B cell (primary cell): ENCODE measurements around the gene WNT1.

ENCODE experiments used
- EZH2 ChIP-seq: IDR thresholded peaks from 2 replicates; pipeline ENCODE4 v1.6.1; 2012; ENCODE audit warnings: borderline replicate concordance, low read depth, mild to moderate bottlenecking, moderate library complexity, low read length; ENCODE audit not compliant: insufficient read depth, poor library complexity, severe bottlenecking
- TF ChIP-seq, protein P1 (sequence below): fragments of 200-600 bp; IDR thresholded peaks from one replicate; pipeline ENCODE4 v1.8.0; 2022; ENCODE audit warnings: antibody characterized with exemption, mild to moderate bottlenecking

DNA sequence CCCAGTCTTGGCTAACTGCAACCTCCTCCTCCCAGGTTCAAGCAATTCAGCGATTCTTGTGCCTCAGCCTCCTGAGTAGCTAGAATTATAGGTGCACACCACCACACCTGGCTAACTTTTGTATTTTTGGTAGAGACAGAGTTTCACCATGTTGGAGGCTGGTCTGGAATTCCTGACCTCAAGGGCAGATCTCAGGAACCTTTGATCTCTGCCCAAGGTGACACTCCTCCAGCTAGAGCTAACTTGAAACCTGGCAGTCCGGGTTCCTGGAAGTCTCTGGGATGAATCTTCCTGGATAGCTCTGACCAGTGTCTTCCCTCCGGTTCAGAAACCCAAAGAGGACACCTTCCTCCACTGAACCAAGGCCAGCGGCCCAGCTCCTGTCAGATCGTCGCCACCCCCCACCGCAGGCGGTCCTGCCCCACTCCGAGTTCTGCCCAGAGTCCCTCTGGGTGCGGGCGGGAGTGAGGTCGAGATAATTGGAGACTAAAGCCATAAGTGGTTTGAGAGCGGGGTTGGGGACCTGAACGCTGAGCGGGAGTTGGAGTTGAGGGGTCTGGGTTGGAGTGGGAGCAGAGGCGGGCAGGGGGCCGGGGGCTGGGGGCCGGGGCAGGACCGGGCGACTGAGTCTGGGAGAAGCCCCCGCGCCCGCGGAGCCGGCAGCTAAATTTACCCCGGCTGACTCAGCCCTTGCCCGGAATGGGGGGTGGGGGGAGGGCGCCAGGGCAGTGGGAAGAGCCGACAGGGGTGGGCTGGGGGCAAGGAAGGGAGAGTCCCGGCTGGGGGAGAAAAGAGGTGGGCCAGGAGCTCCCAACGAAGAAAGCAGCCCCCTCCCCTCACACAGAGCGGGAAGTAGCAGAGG, 16.3 kb downstream of the WNT1 start:
- TF ChIP-seq, protein P1, sequence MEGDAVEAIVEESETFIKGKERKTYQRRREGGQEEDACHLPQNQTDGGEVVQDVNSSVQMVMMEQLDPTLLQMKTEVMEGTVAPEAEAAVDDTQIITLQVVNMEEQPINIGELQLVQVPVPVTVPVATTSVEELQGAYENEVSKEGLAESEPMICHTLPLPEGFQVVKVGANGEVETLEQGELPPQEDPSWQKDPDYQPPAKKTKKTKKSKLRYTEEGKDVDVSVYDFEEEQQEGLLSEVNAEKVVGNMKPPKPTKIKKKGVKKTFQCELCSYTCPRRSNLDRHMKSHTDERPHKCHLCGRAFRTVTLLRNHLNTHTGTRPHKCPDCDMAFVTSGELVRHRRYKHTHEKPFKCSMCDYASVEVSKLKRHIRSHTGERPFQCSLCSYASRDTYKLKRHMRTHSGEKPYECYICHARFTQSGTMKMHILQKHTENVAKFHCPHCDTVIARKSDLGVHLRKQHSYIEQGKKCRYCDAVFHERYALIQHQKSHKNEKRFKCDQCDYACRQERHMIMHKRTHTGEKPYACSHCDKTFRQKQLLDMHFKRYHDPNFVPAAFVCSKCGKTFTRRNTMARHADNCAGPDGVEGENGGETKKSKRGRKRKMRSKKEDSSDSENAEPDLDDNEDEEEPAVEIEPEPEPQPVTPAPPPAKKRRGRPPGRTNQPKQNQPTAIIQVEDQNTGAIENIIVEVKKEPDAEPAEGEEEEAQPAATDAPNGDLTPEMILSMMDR, result no peak
- TF ChIP-seq EZH2, result no peak
